H1 (cell line): Measurements from ENCODE around the gene KRTAP17-1. TPM values are rescaled to one million over a fixed set of nuclear protein-coding genes. Genes with fewer than 3 reads are reported as not detected.

ENCODE experiments used
- CTCF ChIA-PET: fragments of 300-600 bp; sonication (Branson Sonifier 250); formaldehyde crosslinking; loops from one replicate; lab custom pipeline; 2021; ENCODE audit not compliant: partially characterized antibody; lab: Charles Lee
- POLR2A ChIA-PET: fragments of 300-600 bp; sonication (Branson Sonifier 250); formaldehyde crosslinking; loops from one replicate; lab custom pipeline; 2021; ENCODE audit warnings: inconsistent platforms; ENCODE audit not compliant: partially characterized antibody; lab: Charles Lee
- DNase-seq, 2 experiments: peaks; one replicate each; pipeline versions ENCODE4 v3.0.0 to v3.0.0-alpha.2; 2010 to 2022; ENCODE audit warnings: low spot score in 2 of 2, low read depth in 1 of 2, mixed read lengths in 1 of 2
- FAIRE-seq: peaks from 2 replicates; lab custom pipeline; 2011; peaks lifted over from hg19 to GRCh38; lab: Jason Lieb, UNC
- H2AFZ ChIP-seq: 2 replicates; pipeline ENCODE4 v1.8.1; 2012; ENCODE audit warnings: low read length, inconsistent platforms
- H2AK5ac ChIP-seq: 2 replicates; pipeline ENCODE4 v1.6.1; 2013; ENCODE audit warnings: low read depth, low read length
- H2BK120ac ChIP-seq: replicated peaks from 2 replicates; pipeline ENCODE3; 2013; ENCODE audit warnings: low read depth, low read length, inconsistent platforms
- H2BK12ac ChIP-seq: 2 replicates; pipeline ENCODE4 v1.6.1; 2013; ENCODE audit warnings: low read depth, low read length
- H2BK15ac ChIP-seq: 2 replicates; pipeline ENCODE4 v1.6.1; 2013; ENCODE audit warnings: low read length
- H2BK20ac ChIP-seq: 2 replicates; pipeline ENCODE4 v1.6.1; 2013; ENCODE audit warnings: low read length
- H2BK5ac ChIP-seq: 2 replicates; pipeline ENCODE4 v1.6.1; 2013; ENCODE audit warnings: low read depth, low read length
- H3K14ac ChIP-seq: 2 replicates; pipeline ENCODE4 v1.6.1; 2013; ENCODE audit warnings: inconsistent platforms; ENCODE audit not compliant: insufficient read length
- H3K18ac ChIP-seq: 2 replicates; pipeline ENCODE4 v1.6.1; 2013; ENCODE audit warnings: low read length; ENCODE audit errors: extremely low read depth
- H3K23ac ChIP-seq: 2 replicates; pipeline ENCODE4 v1.6.1; 2013; ENCODE audit warnings: inconsistent platforms; ENCODE audit not compliant: insufficient read length
- H3K23me2 ChIP-seq: 2 replicates; pipeline ENCODE4 v1.6.1; 2013; ENCODE audit warnings: low read depth, low read length
- H3K27ac ChIP-seq: 2 replicates; pipeline ENCODE4 v1.6.1; 2011; ENCODE audit warnings: low read depth, low read length, inconsistent platforms
- H3K27me3 ChIP-seq, 4 experiments: replicated peaks in 1 of 4; 1 replicate in 1 of 4; 2 replicates in 3 of 4; pipeline versions ENCODE4 v1.6.1 to v1.8.1; 2011 to 2013; ENCODE audit warnings: low read length in 3 of 4, mild to moderate bottlenecking in 3 of 4, inconsistent platforms in 2 of 4, mixed read lengths in 2 of 4, moderate library complexity in 1 of 4; ENCODE audit not compliant: control insufficient read depth in 3 of 4, insufficient read depth in 3 of 4; ENCODE audit errors: extremely low read depth in 1 of 4
- H3K36me3 ChIP-seq, 4 experiments: 2 replicates each; pipeline versions ENCODE4 v1.6.1 to v1.8.1; 2011 to 2013; ENCODE audit warnings: mild to moderate bottlenecking in 4 of 4, low read length in 3 of 4, moderate library complexity in 2 of 4, control low read depth in 1 of 4, inconsistent platforms in 1 of 4; ENCODE audit not compliant: insufficient read depth in 4 of 4, control insufficient read depth in 2 of 4
- H3K4ac ChIP-seq: replicated peaks from 2 replicates; pipeline ENCODE3; 2013; ENCODE audit warnings: low read length, low read depth, mixed read lengths, inconsistent platforms; ENCODE audit not compliant: insufficient read length
- H3K4me1 ChIP-seq, 4 experiments: replicated peaks in 1 of 4; 1 replicate in 1 of 4; 2 replicates in 3 of 4; pipeline versions ENCODE4 v1.6.1 to v1.8.1; 2011 to 2013; ENCODE audit warnings: low read length in 3 of 4, inconsistent platforms in 2 of 4, mixed read lengths in 1 of 4; ENCODE audit not compliant: insufficient read depth in 4 of 4, control insufficient read depth in 3 of 4
- H3K4me2 ChIP-seq, 2 experiments: 2 replicates each; pipeline versions ENCODE4 v1.6.1 to v1.8.1; 2011 to 2013; ENCODE audit warnings: low read depth in 2 of 2, low read length in 2 of 2, control low read depth in 1 of 2, inconsistent platforms in 1 of 2, mild to moderate bottlenecking in 1 of 2; ENCODE audit not compliant: insufficient read depth in 1 of 2
- H3K4me3 ChIP-seq, 4 experiments: fragments of 200-600, 300-600 bp in 1 of 4; sonication (generic), shearing (Covaris generic), sonication (Bioruptor Twin) in 1 of 4; 2 replicates each; pipeline versions ENCODE4 v1.5.1 to v1.8.1; 2011 to 2016; ENCODE audit warnings: low read length in 4 of 4, low read depth in 3 of 4, control low read depth in 2 of 4, inconsistent platforms in 2 of 4, mild to moderate bottlenecking in 2 of 4, mixed read lengths in 1 of 4, moderate library complexity in 1 of 4; ENCODE audit not compliant: insufficient read depth in 2 of 4; ENCODE audit errors: extremely low read depth in 1 of 4
- H3K56ac ChIP-seq: replicated peaks from 2 replicates; pipeline ENCODE3; 2013; ENCODE audit warnings: low read depth, mild to moderate bottlenecking, mixed read lengths, low read length, inconsistent platforms; ENCODE audit not compliant: insufficient read length
- H3K79me1 ChIP-seq: 2 replicates; pipeline ENCODE4 v1.6.1; 2013; ENCODE audit warnings: low read depth, low read length, control low read depth
- H3K79me2 ChIP-seq, 2 experiments: 2 replicates each; pipeline versions ENCODE4 v1.6.1 to v1.8.1; 2012 to 2013; ENCODE audit warnings: low read length in 2 of 2, mild to moderate bottlenecking in 2 of 2, inconsistent platforms in 1 of 2; ENCODE audit not compliant: insufficient read depth in 2 of 2, control insufficient read depth in 1 of 2
- H3K9ac ChIP-seq, 4 experiments: replicated peaks in 1 of 4; 1 replicate in 1 of 4; 2 replicates in 3 of 4; pipeline versions ENCODE4 v1.6.1 to v1.8.1; 2011 to 2013; ENCODE audit warnings: low read depth in 3 of 4, low read length in 3 of 4, control low read depth in 2 of 4, mild to moderate bottlenecking in 2 of 4, moderate library complexity in 2 of 4, inconsistent platforms in 1 of 4; ENCODE audit errors: extremely low read depth in 1 of 4
- H3K9me3 ChIP-seq, 2 experiments: 2 replicates each; pipeline versions ENCODE4 v1.6.1 to v1.8.1; 2012 to 2013; ENCODE audit warnings: mild to moderate bottlenecking in 2 of 2, moderate library complexity in 2 of 2, control low read depth in 1 of 2, inconsistent platforms in 1 of 2, low read depth in 1 of 2, low read length in 1 of 2, mixed read lengths in 1 of 2; ENCODE audit not compliant: insufficient read depth in 2 of 2
- H4K20me1 ChIP-seq, 2 experiments: replicated peaks in 1 of 2; 2 replicates each; pipeline versions ENCODE3 to v1.8.1; 2011 to 2013; ENCODE audit warnings: inconsistent platforms in 2 of 2, low read length in 2 of 2, mild to moderate bottlenecking in 1 of 2; ENCODE audit not compliant: insufficient read depth in 2 of 2, control insufficient read depth in 1 of 2
- H4K5ac ChIP-seq: 2 replicates; pipeline ENCODE4 v1.6.1; 2013; ENCODE audit warnings: low read length, low read depth, mixed read lengths, inconsistent platforms; ENCODE audit not compliant: insufficient read length
- H4K8ac ChIP-seq: 2 replicates; pipeline ENCODE4 v1.8.0; 2013; ENCODE audit warnings: mild to moderate bottlenecking, moderate library complexity, low read length, inconsistent platforms; ENCODE audit not compliant: insufficient read depth; ENCODE audit errors: extremely low read depth
- H4K91ac ChIP-seq: replicated peaks from 2 replicates; pipeline ENCODE3; 2013; ENCODE audit warnings: low read length, mixed read lengths, inconsistent platforms; ENCODE audit not compliant: insufficient read length
- ASH2L ChIP-seq: fragments of 200-600, 300-600 bp; sonication (generic); IDR thresholded peaks from one replicate; pipeline ENCODE4 v1.7.1; 2017; ENCODE audit warnings: low read length
- CHD2 ChIP-seq: IDR thresholded peaks from 2 replicates; pipeline ENCODE4 v1.6.1; 2012; ENCODE audit warnings: low read length, improper control_type of control experiment
- HDAC2 ChIP-seq, 2 experiments: fragments of 300-600 bp in 1 of 2; sonication (generic) in 1 of 2; IDR thresholded peaks; 2 replicates each; pipeline ENCODE4 v1.6.1; 2011 to 2012; ENCODE audit warnings: low read depth in 2 of 2, low read length in 2 of 2, mild to moderate bottlenecking in 2 of 2, moderate library complexity in 2 of 2, borderline replicate concordance in 1 of 2, inconsistent platforms in 1 of 2
- HDAC6 ChIP-seq: IDR thresholded peaks from one replicate; pipeline ENCODE4 v1.7.1; 2012; ENCODE audit warnings: low read depth, mild to moderate bottlenecking, inconsistent platforms, low read length, moderate library complexity
- KDM5A ChIP-seq: fragments of 200-600 bp; IDR thresholded peaks from 2 replicates; pipeline ENCODE4 v1.7.1; 2012; ENCODE audit warnings: mild to moderate bottlenecking, low read length, inconsistent platforms, mixed read lengths
- RXRA ChIP-seq: IDR thresholded peaks from 2 replicates; pipeline ENCODE4 v1.6.1; 2011; ENCODE audit warnings: low read depth, mild to moderate bottlenecking, low read length, moderate library complexity; ENCODE audit not compliant: insufficient read depth
- SIRT6 ChIP-seq: IDR thresholded peaks from one replicate; pipeline ENCODE4 v1.7.1; 2012; ENCODE audit warnings: low read length, inconsistent platforms
- TCF12 ChIP-seq: IDR thresholded peaks from 2 replicates; pipeline ENCODE4 v1.6.1; 2011; ENCODE audit warnings: low read depth, mild to moderate bottlenecking, low read length
- WGBS, 2 experiments: shearing (Covaris generic) in 1 of 2; methylation state at CpG; one replicate each; pipeline versions ENCODE4 v1.1.6 to v1.1.7; 2013 to 2015; ENCODE audit warnings: low lambda C conversion rate in 2 of 2, mixed read lengths in 2 of 2, inconsistent platforms in 1 of 2, low coverage in 1 of 2, missing lambda C conversion rate in 1 of 2; ENCODE audit not compliant: insufficient replicate concordance in 2 of 2, insufficient coverage in 1 of 2, insufficient read length in 1 of 2; ENCODE audit errors: extremely low coverage in 1 of 2, missing lambda C conversion rate in 1 of 2; 5-methylcytosine and 5-hydroxymethylcytosine counted together
- polyA plus RNA-seq, 7 experiments: library from polyadenylated mRNA; depleted of rRNA in 3 of 7; stranded (reverse) in 5 of 7; unstranded in 2 of 7; fragments of >200 nt in 5 of 7; fragments of 200-250 nt in 2 of 7; gene quantifications; 1 replicate in 5 of 7; 2 replicates in 1 of 7; 4 replicates in 1 of 7; pipeline versions ENCODE4 v1.2.1 to v1.2.3, GENCODE V29; 2011 to 2013; ENCODE audit warnings: missing spikeins in 2 of 7, mixed read lengths in 2 of 7
- total RNA-seq: library from RNA; stranded (reverse); fragmentation: NEBNext Ultra II Directional; extraction: Animal tissue kit (Norgen Biotek cat#: 25700); gene quantifications from 2 replicates; pipeline ENCODE4 v1.2.1, GENCODE V29; 2021

Gene KRTAP17-1
- total and polyA plus RNA-seq, 2 of the 8 experiments (the other 6 are each of a cell fraction or from before 2014, with no cell fraction given) = not detected

- H2AFZ ChIP-seq = no peak overlapping the region
- H4K8ac ChIP-seq = no peak overlapping the region
- H4K91ac ChIP-seq = no peak overlapping the region
- H3K4me3 ChIP-seq = no peak overlapping the region
- ChIA-PET POLR2A (no interaction called here), CTCF (no interaction called here)
- no peaks in the 10 kb centered on the region for H3K79me1 ChIP-seq
- H3K9ac ChIP-seq = no peak overlapping the region
- no peaks in the 10 kb centered on the region for H3K79me2 ChIP-seq
- no peak overlapping the region for H3K4ac ChIP-seq
- no peak overlapping the region for H2BK120ac ChIP-seq
- no peaks in the 10 kb centered on the region for H3K9me3 ChIP-seq
- H3K23me2 ChIP-seq = no peaks in the 10 kb centered on the region
- H2BK20ac ChIP-seq = no peak overlapping the region
- H2BK15ac ChIP-seq = no peak overlapping the region
- no peak overlapping the region for H4K5ac ChIP-seq
- no peak for FAIRE-seq
- H3K23ac ChIP-seq = no peak overlapping the region
- H3K27ac ChIP-seq = no peak overlapping the region
- no peak for TF ChIP-seq RXRA
- TF ChIP-seq HDAC2 (IDR thresholded peaks at IDR 0.05; ENCODE audit: borderline replicate concordance in 1 of 2, low read depth in 2 of 2, low read length in 2 of 2) = no peak
- TF ChIP-seq SIRT6 = no peak
- no peak for TF ChIP-seq TCF12
- no peak for TF ChIP-seq HDAC6
- no peak for TF ChIP-seq CHD2
- TF ChIP-seq KDM5A = no peak
- no peak for TF ChIP-seq ASH2L
- TF ChIP-seq, all 59 proteins: peak for 0
- no peaks in the 10 kb centered on the region for H4K20me1 ChIP-seq
- no peaks in the 10 kb centered on the region for H3K36me3 ChIP-seq
- H3K14ac ChIP-seq = no peak overlapping the region
- no peak overlapping the region for H3K56ac ChIP-seq
- peaks cover 0 to 2% (median 0%) of the 10 kb centered on the region in 4 experiments; a peak in 2 of 7 replicates for H3K4me1 ChIP-seq
- no peak overlapping the region for H3K4me2 ChIP-seq
- H2AK5ac ChIP-seq = no peak overlapping the region
- no peak overlapping the region for H2BK12ac ChIP-seq
- no peak for DNase-seq
- no peaks in the 10 kb centered on the region; a peak in 1 of 7 replicates for H3K27me3 ChIP-seq
- 92% methylated on average over 1 of the region's 1 CpG; no CpG with 5 or more reads in 1 of the 2 experiments for WGBS, 2 experiments
- H3K18ac ChIP-seq = no peak overlapping the region
- H2BK5ac ChIP-seq = no peak overlapping the region
Measured at GRCh38 chr17:41311111-41311510, 4.4 kb downstream of the KRTAP17-1 start.
